Measurements from ENCODE around the gene C1orf116. TPM values are rescaled to one million over a fixed set of nuclear protein-coding genes. Genes with fewer than 3 reads are reported as not detected.
A peak's percentile ranks its signal among the peaks of the same experiment; 100 is the strongest.

Gene C1orf116
- total RNA-seq, 1 donor from 2014 or later, result not detected

DNA sequence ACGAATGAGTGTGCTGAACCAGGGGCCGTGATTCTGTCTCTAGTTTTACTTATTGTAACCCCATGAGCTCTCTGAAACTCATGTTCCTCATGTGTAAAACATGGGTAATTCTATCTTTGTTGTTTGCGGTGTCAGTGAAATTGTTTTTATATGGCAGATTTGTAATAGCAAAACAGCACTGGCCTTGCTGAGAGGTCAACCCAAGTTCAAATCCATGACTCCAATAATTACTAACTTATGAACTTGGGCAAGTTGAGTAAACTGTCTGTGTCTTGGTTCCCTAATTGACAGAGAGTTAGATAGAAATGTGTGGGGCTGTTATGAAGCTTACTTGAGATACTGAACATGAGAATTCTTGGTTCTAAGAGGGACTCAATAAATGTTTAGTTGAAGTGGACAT, 17.8 kb downstream of the C1orf116 start:
- H3K27ac Mint-ChIP-seq, result no peak overlapping the region
- no peaks in the 10 kb centered on the region for H3K4me1 Mint-ChIP-seq
- intact Hi-C loops (cut with micrococcal nuclease), result no loop called here
- no peaks in the 10 kb centered on the region for H3K9me3 Mint-ChIP-seq
- no peak for DNase-seq
- H3K36me3 Mint-ChIP-seq (ENCODE audit: low read depth), result no peaks in the 10 kb centered on the region
- no peak overlapping the region for H3K4me3 Mint-ChIP-seq
- peaks cover 41% of the 10 kb centered on the region for H3K27me3 Mint-ChIP-seq

DNA sequence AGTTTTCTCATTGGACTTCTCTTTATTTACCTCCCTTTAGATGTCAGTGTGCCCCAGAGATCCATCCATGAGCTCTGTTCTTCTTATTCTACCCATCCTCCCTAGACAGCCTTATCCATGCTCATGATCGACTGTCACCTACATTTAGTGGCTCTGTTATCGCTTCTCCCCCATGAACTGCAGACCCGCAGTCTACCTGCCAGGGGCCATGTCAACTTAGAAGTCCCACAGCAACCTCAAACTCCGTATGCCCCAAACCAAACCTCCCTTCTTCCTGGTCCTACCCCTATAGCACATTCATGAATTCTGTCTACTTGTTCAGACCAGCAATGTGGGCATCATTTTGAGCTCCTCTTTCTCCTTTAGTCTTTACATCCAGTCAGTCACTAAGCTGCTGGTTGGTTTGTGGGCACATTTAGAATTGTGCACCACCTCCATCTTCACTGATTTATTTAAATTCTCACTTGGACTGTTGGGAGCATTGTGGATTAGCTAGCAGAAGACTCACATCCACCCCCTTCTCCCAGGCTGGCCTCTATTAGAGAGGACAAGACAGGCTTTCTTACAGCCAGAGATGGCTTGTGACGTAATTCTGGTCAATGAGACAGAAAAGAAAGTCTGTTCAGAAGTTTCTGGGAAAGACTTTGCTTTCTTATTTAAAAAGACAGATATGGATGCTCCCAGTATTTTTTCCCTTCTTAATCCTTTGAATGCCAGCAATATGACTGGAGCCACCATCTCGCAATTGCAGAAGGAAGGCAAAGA, 19.1 kb downstream of the C1orf116 start:
- Mint-ChIP-seq H3K27me3 (peaks cover 39% of the 10 kb centered on the region), H3K9me3 (no peaks in the 10 kb centered on the region), H3K4me3 (no peak overlapping the region), H3K4me1 (no peaks in the 10 kb centered on the region), H3K36me3 (ENCODE audit: low read depth) (no peaks in the 10 kb centered on the region), H3K27ac (no peak overlapping the region)
- intact Hi-C loops (cut with micrococcal nuclease), result no loop called here
- DNase-seq, result no peak

GRCh38 chr1:207010726-207011125, 21.8 kb downstream of the C1orf116 start:
- H3K36me3 Mint-ChIP-seq (ENCODE audit: low read depth), result no peaks in the 10 kb centered on the region
- no peak for DNase-seq
- H3K4me1 Mint-ChIP-seq, result no peaks in the 10 kb centered on the region
- H3K9me3 Mint-ChIP-seq, result no peaks in the 10 kb centered on the region
- no peak overlapping the region for H3K4me3 Mint-ChIP-seq
- no peak overlapping the region for H3K27ac Mint-ChIP-seq
- intact Hi-C loops (cut with micrococcal nuclease), result no loop called here
- peaks cover 50% of the 10 kb centered on the region for H3K27me3 Mint-ChIP-seq

GRCh38 chr1:207009945-207010344, 22.6 kb downstream of the C1orf116 start:
- H3K36me3 Mint-ChIP-seq (ENCODE audit: low read depth), result no peaks in the 10 kb centered on the region
- DNase-seq, result no peak
- H3K27me3 Mint-ChIP-seq, result peaks cover 53% of the 10 kb centered on the region

GRCh38 chr1:207009182-207009850, 23.2 kb downstream of the C1orf116 start:
- Mint-ChIP-seq H3K27me3 (peaks cover 51% of the 10 kb centered on the region), H3K36me3 (ENCODE audit: low read depth) (no peaks in the 10 kb centered on the region), H3K27ac (no peak overlapping the region), H3K4me1 (no peaks in the 10 kb centered on the region), H3K4me3 (no peak overlapping the region), H3K9me3 (no peaks in the 10 kb centered on the region)
- intact Hi-C loops (cut with micrococcal nuclease), result loop anchor here (5.0 kb wide), 1 partner anchor 68 kb away; no protein-coding TSS in a partner anchor
- DNase-seq, result no peak

More at GRCh38 chr1:207009945-207010344, 22.6 kb downstream of the C1orf116 start:
- Mint-ChIP-seq H3K27ac (no peak overlapping the region), H3K4me3 (no peak overlapping the region), H3K4me1 (no peaks in the 10 kb centered on the region), H3K9me3 (no peaks in the 10 kb centered on the region)
- intact Hi-C loops (cut with micrococcal nuclease), result loop anchor here (5.0 kb wide), 1 partner anchor 67 kb away; no protein-coding TSS in a partner anchor

GRCh38 chr1:207007352-207008033, 25.1 kb downstream of the C1orf116 start:
- H3K9me3 Mint-ChIP-seq, result no peaks in the 10 kb centered on the region
- no peaks in the 10 kb centered on the region for H3K36me3 Mint-ChIP-seq (ENCODE audit: low read depth)
- no peak overlapping the region for H3K4me3 Mint-ChIP-seq
- no peaks in the 10 kb centered on the region for H3K4me1 Mint-ChIP-seq
- no peak for DNase-seq
- intact Hi-C loops (cut with micrococcal nuclease), result loop anchor here (5.0 kb wide), 1 partner anchor 70 kb away; no protein-coding TSS in a partner anchor
- no peak overlapping the region for H3K27ac Mint-ChIP-seq
- H3K27me3 Mint-ChIP-seq, result peaks cover 39% of the 10 kb centered on the region

- no peak for DNase-seq
- Mint-ChIP-seq H3K36me3 (ENCODE audit: low read depth) (no peaks in the 10 kb centered on the region), H3K27me3 (peaks cover 34% of the 10 kb centered on the region), H3K9me3 (no peaks in the 10 kb centered on the region), H3K27ac (no peak overlapping the region), H3K4me1 (no peaks in the 10 kb centered on the region), H3K4me3 (no peak overlapping the region)
- intact Hi-C loops (cut with micrococcal nuclease), result loop anchor here (5.0 kb wide), 1 partner anchor 70 kb away; no protein-coding TSS in a partner anchor
Observed at GRCh38 chr1:207006914-207007313, 25.6 kb downstream of the C1orf116 start.

DNA sequence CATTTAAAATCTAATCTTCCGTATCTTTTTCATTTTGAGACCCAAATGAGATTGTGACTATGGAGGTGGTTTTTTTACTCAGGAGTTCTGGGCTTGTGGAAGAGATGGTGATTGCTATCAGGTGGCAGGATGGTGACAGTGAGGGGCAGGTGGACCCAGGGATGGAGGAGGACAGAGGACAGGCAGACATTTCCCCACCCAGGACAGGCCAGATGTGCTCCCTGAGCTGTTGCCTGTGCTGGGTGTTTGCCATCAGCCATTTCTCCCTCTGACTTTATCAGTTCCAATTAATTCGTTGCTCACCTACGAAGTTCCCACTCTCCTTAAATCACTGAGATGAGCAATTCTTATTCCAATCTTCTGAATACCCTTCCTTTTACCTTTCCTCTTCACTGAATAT, 26.5 kb downstream of the C1orf116 start:
- no peak for DNase-seq
- H3K4me3 Mint-ChIP-seq, result no peak overlapping the region
- H3K9me3 Mint-ChIP-seq, result no peaks in the 10 kb centered on the region
- H3K36me3 Mint-ChIP-seq (ENCODE audit: low read depth), result no peaks in the 10 kb centered on the region
- no peak overlapping the region for H3K27ac Mint-ChIP-seq
- intact Hi-C loops (cut with micrococcal nuclease), result loop anchor here (5.0 kb wide), 1 partner anchor 71 kb away; no protein-coding TSS in a partner anchor
- H3K4me1 Mint-ChIP-seq, result no peaks in the 10 kb centered on the region
- H3K27me3 Mint-ChIP-seq, result peaks cover 32% of the 10 kb centered on the region

DNA sequence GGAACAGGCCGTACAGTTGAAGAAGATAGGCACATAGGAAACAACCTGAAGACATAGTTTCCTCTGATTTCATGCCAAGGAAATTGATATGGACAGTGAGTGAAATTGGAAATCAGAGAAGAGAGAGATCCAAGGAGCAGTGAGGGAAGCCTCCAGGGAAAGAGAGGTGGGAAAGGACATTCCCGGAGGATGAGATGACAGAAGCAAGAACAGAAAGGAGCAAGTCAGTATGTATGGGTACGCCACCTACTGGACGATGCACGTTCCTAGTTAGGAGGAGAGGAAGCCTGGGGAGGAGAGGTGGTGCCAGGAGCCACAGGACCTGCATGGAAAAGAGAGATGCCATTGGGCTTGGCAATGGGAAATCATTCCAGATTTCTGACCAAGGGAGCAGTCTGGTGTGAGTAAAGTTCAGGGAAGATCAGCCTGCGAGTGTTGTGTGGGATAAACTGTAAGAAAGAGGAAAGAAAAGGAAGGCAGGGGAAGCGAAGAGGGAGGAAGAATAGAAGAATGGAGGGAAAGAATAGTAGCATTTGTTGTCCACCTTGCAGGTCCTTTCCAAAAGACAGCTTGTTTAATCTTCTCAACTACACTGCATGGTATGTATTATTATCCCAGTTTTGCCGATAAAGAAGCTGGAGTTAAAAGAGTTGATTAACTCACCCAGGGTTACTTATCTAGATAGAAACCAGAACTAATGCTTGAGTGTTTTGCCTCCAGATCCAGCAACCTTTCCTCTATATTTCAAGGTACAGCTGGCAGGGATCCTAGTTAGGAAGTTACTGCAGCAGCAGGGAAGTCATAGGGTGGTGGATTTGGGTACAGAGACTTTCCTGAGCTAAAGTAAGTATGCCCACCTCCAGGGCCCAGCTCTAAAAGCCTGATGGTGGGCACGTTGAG, 27.4 kb downstream of the C1orf116 start:
- Mint-ChIP-seq H3K27ac (no peak overlapping the region), H3K4me1 (no peaks in the 10 kb centered on the region), H3K4me3 (no peak overlapping the region), H3K27me3 (peaks cover 28% of the 10 kb centered on the region), H3K9me3 (no peaks in the 10 kb centered on the region), H3K36me3 (ENCODE audit: low read depth) (no peaks in the 10 kb centered on the region)
- peak; percentile 77 for DNase-seq
- intact Hi-C loops (cut with micrococcal nuclease), result loop anchor here (5.0 kb wide), 1 partner anchor 72 kb away; no protein-coding TSS in a partner anchor

- no peak for DNase-seq
- Mint-ChIP-seq H3K4me3 (no peak overlapping the region), H3K4me1 (no peaks in the 10 kb centered on the region), H3K27me3 (peaks cover 24% of the 10 kb centered on the region), H3K36me3 (ENCODE audit: low read depth) (no peaks in the 10 kb centered on the region), H3K27ac (no peak overlapping the region), H3K9me3 (no peaks in the 10 kb centered on the region)
- intact Hi-C loops (cut with micrococcal nuclease), result no loop called here
Observed at GRCh38 chr1:207003210-207003609, 29.3 kb downstream of the C1orf116 start.

DNA sequence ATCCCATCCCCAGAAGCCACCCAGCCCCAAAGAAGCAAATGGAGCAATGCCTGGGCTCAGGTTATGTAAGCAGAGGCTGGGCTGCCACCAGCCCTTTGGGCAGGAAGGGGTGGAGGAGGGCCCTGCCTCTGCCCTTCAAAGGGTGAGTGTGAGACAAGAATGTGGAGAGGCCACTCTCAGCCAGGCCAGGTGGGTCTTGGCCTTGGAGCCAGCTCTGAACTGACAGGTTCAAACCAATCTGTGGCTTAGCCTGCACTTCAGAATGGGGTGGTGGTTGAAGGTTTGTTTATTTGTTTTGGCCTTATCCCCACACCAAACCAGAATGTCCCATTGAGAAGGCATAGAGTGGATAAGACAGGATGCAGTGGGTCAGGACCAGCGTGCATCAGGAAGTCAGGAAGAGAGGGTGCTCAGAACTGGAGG, 29.8 kb downstream of the C1orf116 start:
- no peaks in the 10 kb centered on the region for H3K36me3 Mint-ChIP-seq (ENCODE audit: low read depth)
- H3K27me3 Mint-ChIP-seq, result peaks cover 23% of the 10 kb centered on the region

DNA sequence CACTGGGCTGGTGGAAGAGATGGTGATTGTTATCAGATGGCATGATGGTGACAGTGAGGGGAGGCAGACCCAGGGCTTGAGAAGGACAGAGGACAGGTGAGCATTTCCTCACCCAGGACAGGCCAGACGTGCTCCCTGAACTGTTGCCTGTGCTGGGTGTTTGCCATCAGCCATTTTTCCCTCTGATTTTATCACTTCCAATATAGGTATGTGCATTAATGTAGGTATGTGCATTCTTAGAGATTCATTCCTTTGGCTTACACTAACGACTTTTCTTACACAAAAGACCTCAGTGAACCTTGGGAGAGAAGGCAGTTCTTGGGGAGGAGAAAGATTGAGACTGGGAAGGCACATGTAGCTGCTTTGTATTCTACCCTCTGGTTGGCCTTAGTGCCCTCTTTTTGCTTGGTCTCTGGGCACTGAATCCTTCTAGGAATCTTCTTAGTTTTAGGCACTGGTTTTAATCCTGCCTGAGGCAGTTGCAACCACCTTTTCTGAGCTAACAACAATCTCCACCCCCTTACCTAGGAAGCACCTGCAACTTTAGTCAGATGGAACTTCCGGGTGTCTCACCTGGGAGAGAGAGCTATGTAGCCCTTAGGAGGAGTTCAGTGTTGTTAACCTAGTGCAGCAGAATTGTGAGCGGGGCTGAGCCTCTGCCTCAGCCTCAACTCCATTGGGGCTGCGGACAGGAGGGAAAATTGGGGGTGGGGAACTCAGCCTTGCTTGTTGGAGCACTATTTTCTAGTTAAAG, 30.9 kb downstream of the C1orf116 start:
- Mint-ChIP-seq H3K36me3 (ENCODE audit: low read depth) (no peaks in the 10 kb centered on the region), H3K4me1 (no peaks in the 10 kb centered on the region), H3K27ac (no peak overlapping the region), H3K4me3 (no peak overlapping the region), H3K9me3 (no peaks in the 10 kb centered on the region), H3K27me3 (peaks cover 23% of the 10 kb centered on the region)
- no peak for DNase-seq
- intact Hi-C loops (cut with micrococcal nuclease), result no loop called here

More for the DNA sequence above, 29.8 kb downstream of the C1orf116 start:
- Mint-ChIP-seq H3K4me1 (no peaks in the 10 kb centered on the region), H3K27ac (no peak overlapping the region), H3K9me3 (no peaks in the 10 kb centered on the region), H3K4me3 (no peak overlapping the region)
- no peak for DNase-seq
- intact Hi-C loops (cut with micrococcal nuclease), result no loop called here

Measured in activated CD4-positive, alpha-beta T cell treated with anti-CD3 and anti-CD28 coated beads, Interleukin-2, amount 10 ng/mL, durations not matched to agents 24 days and 14 days (primary cell).